GM21390 (cell line): Measurements from ENCODE around the gene UBE3C.
"Not testable (repeated sequence)": the region's sequence is repeated elsewhere in the genome, so short reads cannot be mapped to it uniquely, and the experiment has no call there.

Source experiments
- ATAC-seq: cut with Tn5 transposase; IDR thresholded peaks from one replicate; pipeline ENCODE4 v1.9.1; 2021; ENCODE audit not compliant: unreplicated experiment

Gene UBE3C

GRCh38 chr7:157138424-157139110 is at the start of gene UBE3C:
Gene UBE3C, plus strand, starts transcription at chr7:157138926. Its CDS starts 347 bp downstream, at chr7:157139273.
- ATAC-seq, result peak; percentile 79

GRCh38 chr7:157089100-157089610 is 49.6 kb upstream of the UBE3C start:
- ATAC-seq, result no peak

GRCh38 chr7:157090485-157091165 is 48.1 kb upstream of the UBE3C start:
- no peak for ATAC-seq

GRCh38 chr7:157096286-157097055 is 42.3 kb upstream of the UBE3C start:
- ATAC-seq, result no peak

- no peak for ATAC-seq
Measured at GRCh38 chr7:157097056-157097329, 41.7 kb upstream of the UBE3C start.

- ATAC-seq, result no peak
Measured at GRCh38 chr7:157097569-157097968, 41.2 kb upstream of the UBE3C start.

GRCh38 chr7:157100005-157100404 is 38.7 kb upstream of the UBE3C start:
- not testable (repeated sequence) for ATAC-seq

- ATAC-seq, result not testable (repeated sequence)
Measured at GRCh38 chr7:157103641-157104040, 35.1 kb upstream of the UBE3C start.

- ATAC-seq, result no peak
Measured at GRCh38 chr7:157111311-157111710, 27.4 kb upstream of the UBE3C start.

GRCh38 chr7:157112706-157113105 is 26.0 kb upstream of the UBE3C start:
- no peak for ATAC-seq

GRCh38 chr7:157113607-157114006 is 25.1 kb upstream of the UBE3C start:
- no peak for ATAC-seq

GRCh38 chr7:157116762-157117161 is 22.0 kb upstream of the UBE3C start:
- no peak for ATAC-seq

GRCh38 chr7:157117796-157118195 is 20.9 kb upstream of the UBE3C start:
- ATAC-seq, result no peak

- ATAC-seq, result no peak
Measured at GRCh38 chr7:157120181-157120580, 18.5 kb upstream of the UBE3C start.

- ATAC-seq, result no peak
Measured at GRCh38 chr7:157121184-157121715, 17.5 kb upstream of the UBE3C start.

GRCh38 chr7:157122800-157123495 is 15.8 kb upstream of the UBE3C start:
- no peak for ATAC-seq

- no peak for ATAC-seq
Measured at GRCh38 chr7:157124690-157125089, 14.0 kb upstream of the UBE3C start.

GRCh38 chr7:157125376-157126223 is 13.1 kb upstream of the UBE3C start:
- ATAC-seq, result no peak

GRCh38 chr7:157126921-157127320 is 11.8 kb upstream of the UBE3C start:
- no peak for ATAC-seq

- no peak for ATAC-seq
Measured at GRCh38 chr7:157129200-157129599, 9.5 kb upstream of the UBE3C start.
